Measurements from ENCODE around the gene P3H1.

GRCh38 chr1:42777852-42778251 lies 11.0 kb upstream of the P3H1 start:
- peak; percentile 28 to 63 (median 40) for TF ChIP-seq CTCF (IDR thresholded peaks at IDR 0.05)
- no peak for TF ChIP-seq POLR2A (IDR thresholded peaks at IDR 0.05)
- TF ChIP-seq POLR2AphosphoS5 (IDR thresholded peaks at IDR 0.05) = no peak

Measured in upper lobe of left lung (tissue), 4 donors.